ENCODE data around the gene LTBP2. TPM values are rescaled to one million over a fixed set of nuclear protein-coding genes. Genes with fewer than 3 reads are reported as not detected.

LTBP2 gene
- total RNA-seq, 1 experiment from 2014 or later: 1.5 TPM

- POLR2A ChIA-PET: no interaction called here
- no peaks in the 10 kb centered on the region for H3K79me2 ChIP-seq (ENCODE audit: insufficient read depth, low read length)
These were observed 10.1 kb downstream of the LTBP2 start for GRCh38 chr14:74601982-74602381.

More at GRCh38 chr14:74601982-74602381, 10.1 kb downstream of the LTBP2 start:
- H3K27ac ChIP-seq (ENCODE audit: low read depth, low read length): no peak overlapping the region
- no peaks in the 10 kb centered on the region for H3K36me3 ChIP-seq (ENCODE audit: control insufficient read depth in 1 of 2, insufficient read depth in 2 of 2, low read length in 2 of 2)
- H3K4me2 ChIP-seq (ENCODE audit: low read length): no peak overlapping the region
- H3K27me3 ChIP-seq (ENCODE audit: insufficient read depth, low read length): no peaks in the 10 kb centered on the region
- RAD21 ChIA-PET (ENCODE audit: low non-redundant PET in 1 of 2, low total read pairs in 2 of 2, uncharacterized antibody in 2 of 2, unreplicated experiment in 2 of 2): no interaction called here
- H3K4me3 ChIP-seq (replicated peaks in 1 of 2; ENCODE audit: low read depth in 1 of 2, low read length in 2 of 2): no peak overlapping the region
- no peaks in the 10 kb centered on the region for H3K4me1 ChIP-seq (ENCODE audit: control insufficient read depth in 1 of 2, insufficient read depth in 2 of 2, low read length in 2 of 2)
- no peak overlapping the region for H2AFZ ChIP-seq (ENCODE audit: low read depth, low read length, poor library complexity, severe bottlenecking)
- no peak overlapping the region for H3K9ac ChIP-seq (ENCODE audit: low read length)
- CTCF ChIA-PET: interaction anchor here (0.7 kb wide), 1 partner anchor 11 kb away, joined by 3 read pairs; no protein-coding TSS in a partner anchor
- BruUV-seq (replicated peaks): no TSS peak
- no peaks in the 10 kb centered on the region for H4K20me1 ChIP-seq (ENCODE audit: insufficient read depth)
- intact Hi-C loops (cut with micrococcal nuclease): no loop called here
- TF ChIP-seq JUND (IDR thresholded peaks at IDR 0.05): no peak
- TF ChIP-seq CBX3 (IDR thresholded peaks at IDR 0.05; ENCODE audit: low read depth): no peak
- no peak for TF ChIP-seq CEBPB (IDR thresholded peaks at IDR 0.05; ENCODE audit: low read depth)
- no peak for TF ChIP-seq SRF (IDR thresholded peaks at IDR 0.05; ENCODE audit: low read depth)
- no peak for TF ChIP-seq ZFX (IDR thresholded peaks at IDR 0.05)
- no peak for TF ChIP-seq REST (IDR thresholded peaks at IDR 0.05; ENCODE audit: low read depth)
- TF ChIP-seq EGR1 (IDR thresholded peaks at IDR 0.05; ENCODE audit: low read depth): no peak
- no peak for TF ChIP-seq FOSL1 (IDR thresholded peaks at IDR 0.05; ENCODE audit: low read depth)
- TF ChIP-seq ATF3 (IDR thresholded peaks at IDR 0.05): no peak
- TF ChIP-seq SP1 (IDR thresholded peaks at IDR 0.05; ENCODE audit: low read depth): no peak
- TF ChIP-seq ELF1 (IDR thresholded peaks at IDR 0.05; ENCODE audit: borderline replicate concordance, low read depth): no peak
- no peak for TF ChIP-seq SIN3A (IDR thresholded peaks at IDR 0.05; ENCODE audit: low read depth)
- TF ChIP-seq MAX (IDR thresholded peaks at IDR 0.05): no peak
- TF ChIP-seq EZH2phosphoT487 (IDR thresholded peaks at IDR 0.05; ENCODE audit: borderline replicate concordance): no peak
- TF ChIP-seq TCF7L2 (IDR thresholded peaks at IDR 0.05; ENCODE audit: borderline replicate concordance, extremely low read depth, insufficient read depth, insufficient read length): no peak
- ATAC-seq: no peak
- no peaks in the 10 kb centered on the region for H3K9me2 ChIP-seq (ENCODE audit: insufficient read depth)
- H3K9me3 ChIP-seq (ENCODE audit: control insufficient read depth in 1 of 2, insufficient read depth in 1 of 2, low read depth in 1 of 2, low read length in 2 of 2): no peaks in the 10 kb centered on the region
- DNase-seq (ENCODE audit: low read depth, low spot score): no peak
